Gastroesophageal sphincter (tissue), 2 donors: ENCODE data around the gene NRG2.

ENCODE experiments used
- EP300 ChIP-seq: sonication (generic); formaldehyde crosslinking; IDR thresholded peaks from one replicate; pipeline ENCODE4 v1.6.1; 2017; ENCODE audit warnings: antibody characterized with exemption, mild to moderate bottlenecking
- POLR2AphosphoS5 ChIP-seq: sonication (generic); formaldehyde crosslinking; IDR thresholded peaks from one replicate; pipeline ENCODE4 v1.6.1; 2017; ENCODE audit warnings: antibody characterized with exemption

DNA sequence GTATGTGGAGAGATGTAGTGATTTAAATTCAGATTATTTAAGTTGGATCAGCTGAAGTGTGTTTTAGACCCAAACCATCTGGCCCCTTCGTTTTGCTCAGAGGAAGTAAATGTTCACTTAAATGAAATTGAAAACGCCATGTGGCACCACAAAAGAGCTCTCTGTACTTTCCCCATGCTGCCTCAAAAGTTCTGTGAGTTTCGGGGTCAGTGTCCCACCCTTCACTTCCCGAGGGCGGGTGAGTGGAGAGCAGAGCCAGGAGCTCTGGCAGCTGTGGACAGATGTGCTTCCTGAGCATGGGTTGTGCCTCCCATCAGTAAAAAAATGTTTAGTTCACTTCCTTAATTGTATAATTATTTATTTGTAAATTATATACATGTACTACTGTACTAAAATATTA is 199.1 kb downstream of the NRG2 start:
- TF ChIP-seq EP300 = no peak
- TF ChIP-seq POLR2AphosphoS5 = no peak
